Activated CD8-positive, alpha-beta memory T cell treated with anti-CD3 and anti-CD28 coated beads for 48 hours (primary cell): Measurements from ENCODE around the gene GCFC2.

Experiments used
- DNase-seq, 3 experiments: peaks; one replicate each; pipeline ENCODE4 v3.0.0-alpha.2; 2020; ENCODE audit warnings: low read depth in 2 of 3, low spot score in 2 of 3

Gene GCFC2

GRCh38 chr2:75632091-75632701, 78.5 kb downstream of the GCFC2 start:
- no peak for DNase-seq

- peak in 2 of 3 experiments; percentile 25 to 34 for DNase-seq
Measured at GRCh38 chr2:75627902-75628504, 82.7 kb downstream of the GCFC2 start.

DNA sequence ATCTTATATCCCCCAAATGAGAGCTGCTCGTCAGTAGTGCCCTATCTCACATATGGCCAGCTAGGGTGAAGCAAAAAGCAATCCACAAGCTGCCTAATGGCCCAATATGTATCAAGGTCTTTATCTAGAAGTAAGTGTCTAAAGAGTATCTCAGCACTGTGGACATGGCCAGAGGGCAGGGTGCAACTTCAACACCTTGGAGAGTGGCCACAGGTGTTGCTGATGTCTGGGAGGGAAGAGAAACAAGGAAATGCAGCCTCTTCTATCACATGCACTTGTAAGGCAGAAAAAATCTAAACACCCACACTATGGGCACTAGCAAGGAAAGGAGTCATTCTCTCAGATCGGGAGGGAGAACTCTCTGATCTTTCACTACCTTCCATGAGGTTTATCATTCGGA, 87.8 kb downstream of the GCFC2 start:
- no peak for DNase-seq

DNA sequence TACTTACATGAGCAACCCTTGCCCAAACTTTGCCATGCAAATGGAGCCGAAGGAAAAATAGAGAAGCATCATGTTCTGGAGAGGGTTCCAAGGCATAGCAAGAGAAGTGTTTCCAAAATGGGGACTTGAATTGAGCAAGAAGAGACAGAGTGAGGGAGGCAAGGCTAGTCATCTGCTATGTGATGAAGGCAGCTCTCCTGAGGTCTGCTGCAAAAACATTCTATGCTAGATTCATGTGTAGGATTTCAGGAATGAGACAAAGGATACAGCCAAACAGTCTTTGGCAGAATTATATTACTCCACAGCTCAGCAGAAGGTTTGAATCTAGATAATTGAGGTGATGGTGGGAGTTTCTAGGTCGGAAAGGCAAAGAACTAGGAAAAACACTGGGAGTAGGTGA, 88.2 kb downstream of the GCFC2 start:
- DNase-seq: no peak

DNA sequence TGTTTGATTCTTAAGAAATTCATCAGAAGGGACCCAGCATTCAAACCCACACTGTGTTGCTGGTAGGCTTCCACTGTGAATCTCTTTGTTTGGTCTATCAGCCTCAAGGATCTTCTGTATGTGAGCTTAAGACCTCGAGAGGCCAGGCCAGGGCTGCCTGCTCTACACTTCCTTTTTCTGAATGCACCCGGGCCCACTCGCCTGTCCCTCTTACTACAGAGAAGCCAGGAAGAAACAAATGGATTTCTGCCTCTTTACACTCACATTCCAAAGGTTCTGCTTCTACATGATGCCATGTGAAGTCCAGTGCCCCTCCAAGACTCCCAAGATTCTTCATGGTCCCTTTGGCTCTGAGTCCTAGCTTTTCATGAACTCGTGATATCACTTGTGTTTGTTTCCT, 89.5 kb downstream of the GCFC2 start:
- DNase-seq: no peak

- no peak for DNase-seq
Measured at GRCh38 chr2:75619956-75620740, 90.6 kb downstream of the GCFC2 start.

DNA sequence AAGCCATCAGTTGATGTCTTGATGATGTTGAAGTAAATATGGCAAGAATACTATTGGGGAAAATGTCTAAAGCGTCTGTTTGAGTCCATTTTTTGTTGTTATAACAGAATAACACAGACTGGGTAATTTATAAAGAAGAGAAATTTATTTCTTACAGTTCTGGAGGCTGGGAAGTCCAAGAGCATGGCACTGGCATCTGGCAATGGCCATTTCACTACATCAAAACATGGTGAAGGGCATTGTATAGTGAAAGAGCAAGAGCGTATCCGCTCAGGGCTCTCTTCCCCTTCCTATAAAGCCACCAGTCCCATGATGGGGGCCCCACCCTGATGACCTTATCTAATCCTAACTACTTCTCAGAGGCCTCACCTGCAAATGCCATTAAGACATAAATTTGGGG, 93.8 kb downstream of the GCFC2 start:
- DNase-seq: no peak

- no peak for DNase-seq
Measured at GRCh38 chr2:75616406-75616805, 94.3 kb downstream of the GCFC2 start.

DNA sequence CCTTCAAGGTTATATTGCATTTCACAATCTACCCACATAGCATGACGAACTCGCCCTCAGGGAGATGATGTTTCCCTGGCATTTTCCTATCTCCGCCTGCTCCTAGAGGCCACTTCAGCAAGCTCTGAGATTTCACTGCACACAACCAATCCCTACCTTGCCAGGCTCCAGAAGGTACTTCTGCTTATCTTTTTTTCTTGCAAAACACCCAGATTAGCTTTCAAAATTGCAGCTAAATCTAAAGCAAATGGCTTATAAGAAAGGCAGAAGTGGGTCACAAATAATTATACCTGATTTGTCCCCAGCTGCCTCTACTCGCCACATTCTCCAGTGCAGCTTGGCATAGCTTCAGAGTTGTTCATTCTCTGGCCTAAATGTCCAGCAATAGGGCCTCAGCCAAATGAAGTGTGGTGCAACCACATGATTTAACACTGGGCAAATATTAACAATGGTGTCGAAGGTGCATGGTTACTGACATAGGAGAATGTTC, 96.5 kb downstream of the GCFC2 start:
- DNase-seq: no peak

- no peak for DNase-seq
Measured at GRCh38 chr2:75612862-75613243, 97.9 kb downstream of the GCFC2 start.
